ENCODE measurements around the gene CASTOR1.
A peak's percentile ranks its signal among the peaks of the same experiment; 100 is the strongest.

Gene CASTOR1

GRCh38 chr22:30318799-30319419 is 29.6 kb upstream of the CASTOR1 start:
- DNase-seq (ENCODE audit: low spot score): no peak

GRCh38 chr22:30317778-30318177 is 28.5 kb upstream of the CASTOR1 start:
- DNase-seq (ENCODE audit: low spot score): no peak

- no peak for DNase-seq (ENCODE audit: low spot score)
These were observed 26.8 kb upstream of the CASTOR1 start for GRCh38 chr22:30315962-30316576.

GRCh38 chr22:30314915-30315314 is 25.6 kb upstream of the CASTOR1 start:
- peak; percentile 31 for DNase-seq (ENCODE audit: low spot score)

GRCh38 chr22:30313527-30314363 is 24.4 kb upstream of the CASTOR1 start:
- DNase-seq (ENCODE audit: low spot score): no peak

- peak; percentile 37 for DNase-seq (ENCODE audit: low spot score)
These were observed 22.7 kb upstream of the CASTOR1 start for GRCh38 chr22:30312053-30312452.

GRCh38 chr22:30310881-30311771 is 21.8 kb upstream of the CASTOR1 start:
- no peak for DNase-seq (ENCODE audit: low spot score)

GRCh38 chr22:30309951-30310741 is 20.8 kb upstream of the CASTOR1 start:
- no peak for DNase-seq (ENCODE audit: low spot score)

GRCh38 chr22:30308518-30309230 is 19.4 kb upstream of the CASTOR1 start:
- DNase-seq (ENCODE audit: low spot score): no peak

- no peak for DNase-seq (ENCODE audit: low spot score)
These were observed 18.8 kb upstream of the CASTOR1 start for GRCh38 chr22:30308093-30308492.

GRCh38 chr22:30307041-30307574 is 17.8 kb upstream of the CASTOR1 start:
- DNase-seq (ENCODE audit: low spot score): no peak

GRCh38 chr22:30306627-30307011 is 17.3 kb upstream of the CASTOR1 start:
- DNase-seq (ENCODE audit: low spot score): no peak

GRCh38 chr22:30305906-30306626 is 16.8 kb upstream of the CASTOR1 start:
- DNase-seq (ENCODE audit: low spot score): peak; percentile 10

- DNase-seq (ENCODE audit: low spot score): peak; percentile 16
These were observed 16.2 kb upstream of the CASTOR1 start for GRCh38 chr22:30305519-30305905.

- DNase-seq (ENCODE audit: low spot score): peak; percentile 14
These were observed 15.4 kb upstream of the CASTOR1 start for GRCh38 chr22:30304495-30305244.

- no peak for DNase-seq (ENCODE audit: low spot score)
These were observed 13.5 kb upstream of the CASTOR1 start for GRCh38 chr22:30302810-30303138.

- DNase-seq (ENCODE audit: low spot score): peak; percentile 83
These were observed 12.9 kb upstream of the CASTOR1 start for GRCh38 chr22:30301995-30302809.

GRCh38 chr22:30299322-30299721 is 10.0 kb upstream of the CASTOR1 start:
- DNase-seq (ENCODE audit: low spot score): no peak
